ENCODE data around the gene CES1. TPM values are rescaled to one million over a fixed set of nuclear protein-coding genes. Genes with fewer than 3 reads are reported as not detected.

The CES1 gene
- total and polyA plus RNA-seq, 2 of the 8 experiments (the other 6 are each of a cell fraction or from before 2014, with no cell fraction given): 0.91 to 1.2 TPM

GRCh38 chr16:55875273-55875672, 42.4 kb upstream of the CES1 start, which contains the start of gene CES5A:
TSS of gene CES5A (minus strand) at chr16:55875373. CDS start at chr16:55875221, 152 bp downstream.
- no peak within 1 kb of the TSS for H3K4me3 ChIP-seq (ENCODE audit: extremely low read depth in 1 of 4, insufficient read depth in 2 of 4, low read depth in 3 of 4, low read length in 4 of 4)

More at GRCh38 chr16:55875273-55875672, 42.4 kb upstream of the CES1 start, which contains the start of gene CES5A:
- Histone ChIP-seq H2BK5ac (ENCODE audit: low read depth, low read length) (no peak within 1 kb of the TSS), H4K5ac (ENCODE audit: insufficient read length, low read depth, low read length) (no peak within 1 kb of the TSS), H3K23me2 (ENCODE audit: low read depth, low read length) (peaks cover 4% of the 10 kb centered on the region; the same call in 1 of the 2 replicates), H3K56ac (replicated peaks; ENCODE audit: insufficient read length, low read depth, low read length) (no peak within 1 kb of the TSS), H2BK15ac (ENCODE audit: low read length) (no peak within 1 kb of the TSS), H4K20me1 (replicated peaks in 1 of 2; ENCODE audit: control insufficient read depth in 1 of 2, insufficient read depth in 2 of 2, low read length in 2 of 2) (no peaks in the 10 kb centered on the region), H3K36me3 (ENCODE audit: control insufficient read depth in 2 of 4, insufficient read depth in 4 of 4, low read length in 3 of 4) (no peaks in the 10 kb centered on the region), H2BK120ac (replicated peaks; ENCODE audit: low read depth, low read length) (no peak within 1 kb of the TSS), H3K18ac (ENCODE audit: extremely low read depth, low read length) (no peak within 1 kb of the TSS), H2BK12ac (ENCODE audit: low read depth, low read length) (no peak within 1 kb of the TSS), H3K27me3 (replicated peaks in 1 of 4; ENCODE audit: control insufficient read depth in 3 of 4, extremely low read depth in 1 of 4, insufficient read depth in 3 of 4, low read length in 3 of 4) (no peaks in the 10 kb centered on the region), H3K79me2 (ENCODE audit: control insufficient read depth in 1 of 2, insufficient read depth in 2 of 2, low read length in 2 of 2) (no peaks in the 10 kb centered on the region), H2AK5ac (ENCODE audit: low read depth, low read length) (no peak within 1 kb of the TSS), H3K9ac (replicated peaks in 1 of 4; ENCODE audit: extremely low read depth in 1 of 4, low read depth in 3 of 4, low read length in 3 of 4) (no peak within 1 kb of the TSS), H3K23ac (ENCODE audit: insufficient read length) (no peak within 1 kb of the TSS), H2AFZ (ENCODE audit: low read length) (no peak within 1 kb of the TSS), H3K4ac (replicated peaks; ENCODE audit: insufficient read length, low read depth, low read length) (no peak within 1 kb of the TSS), H3K27ac (ENCODE audit: low read depth, low read length) (no peak within 1 kb of the TSS), H3K4me1 (replicated peaks in 1 of 4; ENCODE audit: control insufficient read depth in 3 of 4, insufficient read depth in 4 of 4, low read length in 3 of 4) (no peaks in the 10 kb centered on the region), H2BK20ac (ENCODE audit: low read length) (no peak within 1 kb of the TSS), H3K9me3 (ENCODE audit: insufficient read depth in 2 of 2, low read depth in 1 of 2, low read length in 1 of 2) (0 out of 4 replicates have a peak, but pooled peaks cover 0 to 1% of the 10 kb centered on the region in 2 experiments), H3K14ac (ENCODE audit: insufficient read length) (no peak within 1 kb of the TSS), H3K79me1 (ENCODE audit: low read depth, low read length) (no peaks in the 10 kb centered on the region), H4K8ac (ENCODE audit: extremely low read depth, insufficient read depth, low read length) (no peak within 1 kb of the TSS), H4K91ac (replicated peaks; ENCODE audit: insufficient read length, low read length) (no peak within 1 kb of the TSS), H3K4me2 (ENCODE audit: insufficient read depth in 1 of 2, low read depth in 2 of 2, low read length in 2 of 2) (no peak within 1 kb of the TSS)
- FAIRE-seq: no peak
- ChIA-PET CTCF (ENCODE audit: partially characterized antibody) (interaction anchor here (1.3 to 1.4 kb wide), 2 partner anchors 14 to 68 kb away, joined by 4 to 5 read pairs; no protein-coding TSS in a partner anchor), POLR2A (ENCODE audit: partially characterized antibody) (interaction anchor here (0.5 kb wide), 1 partner anchor 128 kb away, joined by 4 read pairs; no protein-coding TSS in a partner anchor)
- WGBS, 2 experiments (ENCODE audit: extremely low coverage in 1 of 2, insufficient coverage in 1 of 2, insufficient read length in 1 of 2, insufficient replicate concordance in 2 of 2, low coverage in 1 of 2, low lambda C conversion rate in 2 of 2, missing lambda C conversion rate in 1 of 2): 93% methylated on average over 2 of the region's 2 CpGs; no CpG with 5 or more reads in 1 of the 2 experiments
- DNase-seq (ENCODE audit: low read depth in 1 of 2, low spot score in 2 of 2): no peak
- TF ChIP-seq GTF2F1 (IDR thresholded peaks at IDR 0.05; ENCODE audit: borderline replicate concordance, low read depth, low read length) (no peak), SP1 (IDR thresholded peaks at IDR 0.05; ENCODE audit: low read depth, low read length) (no peak), SUZ12 (IDR thresholded peaks at IDR 0.05; ENCODE audit: low read length) (no peak), POLR2AphosphoS5 (IDR thresholded peaks at IDR 0.05; ENCODE audit: low read depth, low read length) (no peak)

Measured in H1 (cell line).